Fibroblast of lung (primary cell): ENCODE data around the gene GAD2. TPM values are rescaled to one million over a fixed set of nuclear protein-coding genes. Genes with fewer than 3 reads are reported as not detected.

Experiments used
- DNase-seq, 2 donors: peaks; one replicate each; pipeline versions ENCODE4 v3.0.0 to v3.0.0-alpha.2; 2010; ENCODE audit warnings: low read depth in 2 of 2
- H2AFZ ChIP-seq: 2 replicates; pipeline ENCODE4 v1.5.1; 2012; ENCODE audit warnings: low read length, control low read depth, inconsistent platforms
- H3K27ac ChIP-seq: 2 replicates; pipeline ENCODE4 v1.5.1; 2011; ENCODE audit warnings: low read length, control low read depth; ENCODE audit not compliant: insufficient read depth
- H3K27me3 ChIP-seq: 2 replicates; pipeline ENCODE4 v1.5.1; 2011; ENCODE audit warnings: mild to moderate bottlenecking, low read length; ENCODE audit not compliant: control insufficient read depth, insufficient read depth
- H3K36me3 ChIP-seq: 2 replicates; pipeline ENCODE4 v1.5.1; 2011; ENCODE audit warnings: low read length; ENCODE audit not compliant: control insufficient read depth, insufficient read depth
- H3K4me1 ChIP-seq: 2 replicates; pipeline ENCODE4 v1.5.1; 2011; ENCODE audit warnings: low read length; ENCODE audit not compliant: control insufficient read depth, insufficient read depth; ENCODE audit errors: extremely low read depth
- H3K4me2 ChIP-seq: 2 replicates; pipeline ENCODE4 v1.5.1; 2011; ENCODE audit warnings: low read length, control low read depth; ENCODE audit not compliant: insufficient read depth; ENCODE audit errors: extremely low read depth
- H3K4me3 ChIP-seq, 4 experiments: fragments of 200-600 bp in 1 of 4; sonication (generic) in 1 of 4; replicated peaks in 1 of 4; 2 replicates each; pipeline ENCODE4 v1.5.1; 2011 to 2016; ENCODE audit warnings: low read length in 4 of 4, low read depth in 3 of 4, mild to moderate bottlenecking in 3 of 4, control low read depth in 2 of 4, inconsistent platforms in 1 of 4, mixed read lengths in 1 of 4; ENCODE audit not compliant: insufficient read depth in 1 of 4; ENCODE audit errors: control extremely low read depth in 1 of 4
- H3K79me2 ChIP-seq: 2 replicates; pipeline ENCODE4 v1.5.1; 2012; ENCODE audit warnings: mild to moderate bottlenecking, low read length, inconsistent platforms; ENCODE audit not compliant: control insufficient read depth, insufficient read depth
- H3K9ac ChIP-seq: 2 replicates; pipeline ENCODE4 v1.5.1; 2011; ENCODE audit warnings: mild to moderate bottlenecking, low read length, control low read depth; ENCODE audit not compliant: insufficient read depth
- H3K9me3 ChIP-seq: 2 replicates; pipeline ENCODE4 v1.5.1; 2012; ENCODE audit warnings: low read depth, low read length; ENCODE audit not compliant: control insufficient read depth, insufficient read depth
- H4K20me1 ChIP-seq: 2 replicates; pipeline ENCODE4 v1.5.1; 2011; ENCODE audit warnings: low read length; ENCODE audit not compliant: control insufficient read depth, insufficient read depth; ENCODE audit errors: extremely low read depth
- CTCF ChIP-seq, 2 donors: IDR thresholded peaks in 1 of 2; conservative IDR thresholded peaks in 1 of 2; 1 replicate in 1 of 2; 2 replicates in 1 of 2; pipeline ENCODE4 v1.5.1; 2011 to 2012; ENCODE audit warnings: low read length in 2 of 2, control low read depth in 1 of 2, inconsistent platforms in 1 of 2, low read depth in 1 of 2, mild to moderate bottlenecking in 1 of 2
- EZH2 ChIP-seq: IDR thresholded peaks from 2 replicates; pipeline ENCODE4 v1.5.1; 2012; ENCODE audit warnings: low read length, control low read depth, mild to moderate bottlenecking; ENCODE audit errors: missing control alignments
- polyA plus RNA-seq, 2 donors: library from polyadenylated mRNA; depleted of rRNA in 1 of 2; stranded (reverse) in 1 of 2; unstranded in 1 of 2; fragments of >200 nt; gene quantifications; 2 replicates each; pipeline ENCODE4 v1.2.1, GENCODE V29; 2011 to 2012; ENCODE audit warnings: missing spikeins in 1 of 2
- total RNA-seq: library from RNA; depleted of rRNA; stranded (reverse); fragments of >200 nt; gene quantifications from 2 replicates; pipeline ENCODE4 v1.2.1, GENCODE V29; 2014

The GAD2 gene
- total and polyA plus RNA-seq, 2 donors (not counting 1 experiment from before 2014, with no cell fraction given) = not detected

- no peak overlapping the region for H2AFZ ChIP-seq
Observed at GRCh38 chr10:26331371-26331770, 114.8 kb downstream of the GAD2 start.

DNA sequence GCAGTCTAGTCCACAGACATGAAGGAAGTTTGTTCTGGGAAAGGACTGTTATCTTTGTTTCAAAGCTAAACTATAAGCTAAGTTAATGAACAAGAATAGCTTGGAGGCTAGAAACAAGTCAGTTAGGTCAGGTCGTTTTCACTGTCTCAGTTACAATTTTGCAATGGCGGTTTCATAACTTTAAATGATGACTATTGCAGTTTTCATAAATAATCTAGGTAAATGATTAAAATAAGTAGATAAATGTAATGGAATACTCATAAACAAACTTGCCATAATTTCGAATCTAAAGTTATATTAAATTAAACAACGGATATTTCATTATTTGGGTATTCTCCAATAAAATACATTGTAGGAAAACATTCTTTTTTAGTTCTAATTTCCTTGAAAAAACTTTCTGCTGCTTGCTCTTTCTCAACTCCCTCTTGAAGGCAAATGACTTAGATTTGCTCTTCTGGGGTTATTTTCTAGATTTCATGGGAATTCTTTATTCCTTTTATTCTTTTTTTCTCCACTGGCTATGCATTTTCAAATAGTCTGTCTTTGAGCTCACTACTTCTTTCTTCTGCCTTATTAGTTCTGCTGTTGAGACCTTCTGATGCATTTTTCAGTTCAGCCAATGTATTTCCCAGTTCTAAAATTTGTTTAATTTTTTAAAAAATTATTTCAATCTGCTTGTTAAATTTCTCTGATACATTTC lies 117.8 kb downstream of the GAD2 start:
- Histone ChIP-seq H3K4me3 (no peak overlapping the region), H4K20me1 (no peaks in the 10 kb centered on the region), H3K27me3 (no peaks in the 10 kb centered on the region), H3K27ac (no peak overlapping the region), H3K79me2 (no peaks in the 10 kb centered on the region), H3K4me2 (no peak overlapping the region), H3K9me3 (no peaks in the 10 kb centered on the region), H3K4me1 (no peaks in the 10 kb centered on the region), H3K9ac (no peak overlapping the region), H2AFZ (no peak overlapping the region), H3K36me3 (no peaks in the 10 kb centered on the region)
- DNase-seq = no peak
- no peak for TF ChIP-seq CTCF (conservative IDR thresholded peaks at IDR 0.05 in 1 of 2, IDR thresholded peaks at IDR 0.05 in 1 of 2; ENCODE audit: low read depth in 1 of 2, low read length in 2 of 2)
- no peak for TF ChIP-seq EZH2

More at GRCh38 chr10:26331371-26331770, 114.8 kb downstream of the GAD2 start:
- TF ChIP-seq EZH2 (no peak), CTCF (conservative IDR thresholded peaks at IDR 0.05 in 1 of 2, IDR thresholded peaks at IDR 0.05 in 1 of 2; ENCODE audit: low read depth in 1 of 2, low read length in 2 of 2) (no peak)
- Histone ChIP-seq H3K79me2 (no peaks in the 10 kb centered on the region), H3K27ac (no peak overlapping the region), H3K9me3 (no peaks in the 10 kb centered on the region), H3K4me1 (no peaks in the 10 kb centered on the region), H3K4me3 (no peak overlapping the region), H3K27me3 (no peaks in the 10 kb centered on the region), H4K20me1 (no peaks in the 10 kb centered on the region), H3K9ac (no peak overlapping the region), H3K4me2 (no peak overlapping the region), H3K36me3 (no peaks in the 10 kb centered on the region)
- DNase-seq = no peak

DNA sequence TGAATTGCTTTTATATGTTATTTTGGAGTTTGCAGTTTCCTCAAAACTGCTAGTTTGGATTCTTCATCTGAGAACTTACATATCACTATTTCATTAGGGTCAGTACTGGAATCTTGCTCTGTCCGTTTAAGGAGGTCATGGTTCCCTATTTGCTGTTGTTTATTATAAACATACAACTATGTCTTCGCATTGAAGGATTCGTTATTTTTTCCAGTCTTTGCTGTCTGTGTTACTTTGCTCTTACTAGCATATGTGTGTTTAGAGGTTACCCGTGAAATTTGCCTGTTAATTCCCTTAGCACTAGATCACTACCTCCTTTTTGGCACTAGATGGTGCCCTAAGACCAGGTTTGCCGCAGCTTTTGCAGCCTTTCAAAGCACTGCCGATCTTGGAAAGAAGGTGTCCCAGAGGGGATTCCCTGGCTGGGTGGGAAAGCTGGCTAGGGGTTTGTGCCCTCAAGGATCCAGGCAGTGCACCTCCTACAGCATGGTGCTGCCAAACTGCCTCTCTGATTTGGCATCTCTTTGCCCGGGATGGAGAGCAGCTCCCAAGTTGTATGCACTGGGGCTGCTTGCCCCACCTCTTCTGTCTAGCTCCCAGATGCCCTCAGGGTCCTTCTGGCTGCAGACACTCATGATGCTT lies 118.5 kb downstream of the GAD2 start:
- no peak overlapping the region for H3K4me3 ChIP-seq
- H3K4me2 ChIP-seq = no peak overlapping the region
- no peak overlapping the region for H2AFZ ChIP-seq

More for the DNA sequence above, 118.5 kb downstream of the GAD2 start:
- Histone ChIP-seq H3K9me3 (no peaks in the 10 kb centered on the region), H3K9ac (no peak overlapping the region), H3K4me1 (no peaks in the 10 kb centered on the region), H3K79me2 (no peaks in the 10 kb centered on the region), H4K20me1 (no peaks in the 10 kb centered on the region), H3K36me3 (no peaks in the 10 kb centered on the region), H3K27me3 (no peaks in the 10 kb centered on the region), H3K27ac (no peak overlapping the region)
- DNase-seq = peak; percentile 34 to 35
- TF ChIP-seq CTCF (conservative IDR thresholded peaks at IDR 0.05 in 1 of 2, IDR thresholded peaks at IDR 0.05 in 1 of 2; ENCODE audit: low read depth in 1 of 2, low read length in 2 of 2) (peak; percentile 47 to 72), EZH2 (no peak)
